ENCODE data around the gene ATP8A2.

DNA sequence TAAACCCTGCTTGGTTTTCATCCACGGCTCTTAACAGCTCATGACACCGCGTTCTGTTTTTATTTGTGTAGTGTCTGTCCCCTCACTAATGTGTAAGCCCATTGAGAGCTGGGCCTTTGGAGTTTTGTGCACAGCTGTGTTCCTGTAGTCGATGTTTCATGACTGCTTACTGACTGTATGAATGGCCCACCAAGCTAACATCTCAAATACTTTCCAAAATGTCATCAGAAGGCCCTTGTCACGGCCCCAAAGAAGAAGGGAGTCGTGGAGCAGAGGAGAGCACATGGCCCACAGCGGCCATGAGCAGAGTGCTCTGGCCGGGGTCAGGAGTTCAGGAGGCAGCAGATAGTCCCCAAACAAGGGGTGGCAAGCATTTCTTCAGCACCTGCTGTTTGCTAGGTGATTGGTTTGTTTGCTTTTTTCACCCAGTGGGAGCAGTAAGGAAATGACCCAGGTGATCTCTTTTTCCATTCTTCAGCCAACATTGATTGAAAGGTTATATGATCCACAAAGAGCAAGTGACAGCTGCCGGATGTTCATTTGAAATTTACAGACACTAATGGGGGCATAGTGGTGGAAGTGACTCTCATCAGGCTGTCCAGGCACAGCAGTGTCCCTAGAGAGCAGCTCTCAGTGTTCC is 315.2 kb downstream of the ATP8A2 start:
- TF ChIP-seq MYC (IDR thresholded peaks at IDR 0.05; ENCODE audit: low read depth, low read length) (no peak), POLR2A (IDR thresholded peaks at IDR 0.05; ENCODE audit: extremely low read depth, insufficient read length) (no peak)
- TF ChIP-seq, protein P1, sequence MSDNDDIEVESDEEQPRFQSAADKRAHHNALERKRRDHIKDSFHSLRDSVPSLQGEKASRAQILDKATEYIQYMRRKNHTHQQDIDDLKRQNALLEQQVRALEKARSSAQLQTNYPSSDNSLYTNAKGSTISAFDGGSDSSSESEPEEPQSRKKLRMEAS (IDR thresholded peaks at IDR 0.05; ENCODE audit: low read depth, low read length) = peak; percentile 12; the same call in 1 of the 2 replicates

Measured in NB4 (cell line).